A673 (cell line): ENCODE data around the gene DNAH9. TPM values are rescaled to one million over a fixed set of nuclear protein-coding genes. Genes with fewer than 3 reads are reported as not detected.

ENCODE experiments used
- BruUV-seq: library from RNA; stranded (reverse); fragments of 400-500 nt; replicated peaks from 2 replicates; lab custom pipeline; 2021; lab: Mats Ljungman, UMichigan
- CTCF ChIA-PET: fragments of 300-600 bp; sonication (Branson Sonifier 250); formaldehyde crosslinking; loops from one replicate; lab custom pipeline; 2022; ENCODE audit warnings: antibody characterized with exemption; lab: Charles Lee
- POLR2A ChIA-PET: fragments of 300-600 bp; sonication (Branson Sonifier 250); formaldehyde crosslinking; loops from one replicate; lab custom pipeline; 2022; ENCODE audit warnings: antibody characterized with exemption; ENCODE audit not compliant: low non-redundant PET; lab: Charles Lee
- DNase-seq: peaks from one replicate; pipeline ENCODE4 v3.0.0-alpha.2; 2015; ENCODE audit warnings: low spot score
- H3K27ac ChIP-seq: fragments of 200-600 bp; sonication (generic); 2 replicates; pipeline ENCODE4 v1.5.1; 2016; ENCODE audit warnings: mixed run types, low read depth, mild to moderate bottlenecking, mixed read lengths, antibody characterized with exemption, low read length; ENCODE audit not compliant: poor library complexity, severe bottlenecking
- H3K27me3 ChIP-seq: fragments of 200-600 bp; sonication (generic); replicated peaks from 2 replicates; pipeline ENCODE4 v1.6.1; 2017; ENCODE audit warnings: mixed run types, low read depth, mild to moderate bottlenecking, mixed read lengths, antibody characterized with exemption, low read length; ENCODE audit not compliant: insufficient read depth, poor library complexity
- H3K36me3 ChIP-seq: fragments of 200-600 bp; sonication (generic); 2 replicates; pipeline ENCODE4 v1.6.1; 2016; ENCODE audit warnings: mixed run types, mild to moderate bottlenecking, mixed read lengths, antibody characterized with exemption, low read length; ENCODE audit not compliant: insufficient read depth, poor library complexity, severe bottlenecking
- H3K4me1 ChIP-seq: fragments of 200-600 bp; sonication (generic); 2 replicates; pipeline ENCODE4 v1.6.1; 2017; ENCODE audit warnings: mixed run types, mild to moderate bottlenecking, mixed read lengths, antibody characterized with exemption, low read length; ENCODE audit not compliant: insufficient read depth, poor library complexity, severe bottlenecking
- H3K4me3 ChIP-seq: fragments of 200-600 bp; sonication (generic); 2 replicates; pipeline ENCODE4 v1.5.1; 2016; ENCODE audit warnings: low read depth, mixed run types, mild to moderate bottlenecking, mixed read lengths, low read length; ENCODE audit not compliant: poor library complexity, severe bottlenecking
- H3K9me3 ChIP-seq: fragments of 200-600 bp; sonication (generic); 2 replicates; pipeline ENCODE4 v1.6.1; 2016; ENCODE audit warnings: mixed run types, low read depth, mild to moderate bottlenecking, mixed read lengths, antibody characterized with exemption, low read length; ENCODE audit not compliant: poor library complexity, severe bottlenecking
- CTCF ChIP-seq: fragments of 300-800, 200-600 bp; sonication (generic); conservative IDR thresholded peaks from 2 replicates; pipeline ENCODE4 v1.5.1; 2017; ENCODE audit warnings: low read depth, mild to moderate bottlenecking, antibody characterized with exemption, low read length, moderate library complexity, mixed read lengths
- EZH2 ChIP-seq: fragments of 200-600 bp; sonication (generic); IDR thresholded peaks from 2 replicates; pipeline ENCODE4 v1.6.1; 2017; ENCODE audit warnings: borderline replicate concordance, low read depth, mild to moderate bottlenecking, mixed read lengths, antibody characterized with exemption, low read length; ENCODE audit not compliant: poor library complexity, severe bottlenecking
- intact Hi-C: fragments of 100-400 bp; cut with micrococcal nuclease; formaldehyde crosslinking; loops from one replicate; pipeline ENCODE4 v1.10.0; 2022; ENCODE audit not compliant: unreplicated experiment
- total RNA-seq: library from RNA; stranded (reverse); gene quantifications from 2 replicates; pipeline ENCODE4 v1.2.3, GENCODE V29; 2021

The DNAH9 gene
- total RNA-seq, 1 experiment from 2014 or later = 6.6 TPM

GRCh38 chr17:11589716-11590115 lies 8.6 kb upstream of the DNAH9 start:
- BruUV-seq = no TSS peak
- Histone ChIP-seq H3K9me3 (no peaks in the 10 kb centered on the region), H3K4me3 (no peak overlapping the region), H3K27me3 (no peaks in the 10 kb centered on the region), H3K27ac (peak overlapping the region; percentile 55), H3K36me3 (no peaks in the 10 kb centered on the region), H3K4me1 (peaks cover 17% of the 10 kb centered on the region)
- ChIA-PET CTCF (no interaction called here), POLR2A (no interaction called here)
- intact Hi-C loops = no loop called here
- TF ChIP-seq EZH2 = no peak
- no peak for TF ChIP-seq CTCF
- peak; percentile 69 for DNase-seq

GRCh38 chr17:11601661-11602060 lies 3.4 kb downstream of the DNAH9 start:
- CTCF ChIA-PET = no interaction called here
- POLR2A ChIA-PET = no interaction called here
- no peak for DNase-seq
- intact Hi-C loops = no loop called here
- no TSS peak for BruUV-seq
- no peaks in the 10 kb centered on the region for H3K9me3 ChIP-seq
- no peaks in the 10 kb centered on the region for H3K27me3 ChIP-seq
- no peaks in the 10 kb centered on the region for H3K36me3 ChIP-seq
- no peak for TF ChIP-seq EZH2
- no peak for TF ChIP-seq CTCF
- no peak overlapping the region for H3K4me3 ChIP-seq
- H3K27ac ChIP-seq = no peak overlapping the region
- no peaks in the 10 kb centered on the region for H3K4me1 ChIP-seq

GRCh38 chr17:11608396-11608795 lies 10.1 kb downstream of the DNAH9 start:
- Histone ChIP-seq H3K9me3 (no peaks in the 10 kb centered on the region), H3K4me3 (no peak overlapping the region), H3K36me3 (no peaks in the 10 kb centered on the region), H3K27ac (no peak overlapping the region), H3K4me1 (peaks cover 17% of the 10 kb centered on the region), H3K27me3 (no peaks in the 10 kb centered on the region)
- peak; percentile 22 for DNase-seq
- POLR2A ChIA-PET = no interaction called here
- no peak for TF ChIP-seq EZH2
- TF ChIP-seq CTCF = no peak
- no TSS peak for BruUV-seq
- intact Hi-C loops = no loop called here
- CTCF ChIA-PET = interaction anchor here (1.5 kb wide), 1 partner anchor 36 kb away, joined by 5 read pairs; no protein-coding TSS in a partner anchor
